Astrocyte (in vitro differentiated cells and primary cell): ENCODE data around the gene PLEKHF1. TPM values are rescaled to one million over a fixed set of nuclear protein-coding genes. Genes with fewer than 3 reads are reported as not detected.

Experiments used
- DNase-seq: peaks from one replicate; pipeline ENCODE4 v3.0.0-alpha.2; 2010; ENCODE audit warnings: low read depth
- FAIRE-seq: peaks from 2 replicates; lab custom pipeline; 2011; peaks lifted over from hg19 to GRCh38; lab: Jason Lieb, UNC
- H2AFZ ChIP-seq: 2 replicates; pipeline ENCODE4 v1.6.0; 2012; ENCODE audit warnings: low read depth, low read length, inconsistent platforms
- H3K27ac ChIP-seq: 2 replicates; pipeline ENCODE4 v1.5.1; 2011; ENCODE audit warnings: low read depth, low read length, inconsistent platforms
- H3K27me3 ChIP-seq: 2 replicates; pipeline ENCODE4 v1.6.0; 2011; ENCODE audit warnings: low read length, inconsistent platforms; ENCODE audit not compliant: insufficient read depth
- H3K36me3 ChIP-seq: 2 replicates; pipeline ENCODE4 v1.5.1; 2011; ENCODE audit warnings: low read length, inconsistent platforms; ENCODE audit not compliant: insufficient read depth
- H3K4me1 ChIP-seq: 2 replicates; pipeline ENCODE4 v1.5.1; 2011; ENCODE audit warnings: low read length, inconsistent platforms; ENCODE audit not compliant: insufficient read depth
- H3K4me2 ChIP-seq: 2 replicates; pipeline ENCODE4 v1.6.0; 2012; ENCODE audit warnings: low read length, inconsistent platforms
- H3K4me3 ChIP-seq: 2 replicates; pipeline ENCODE4 v1.5.1; 2011; ENCODE audit warnings: low read depth, mild to moderate bottlenecking, low read length, inconsistent platforms; ENCODE audit not compliant: insufficient read depth
- H3K79me2 ChIP-seq: 2 replicates; pipeline ENCODE4 v1.6.0; 2012; ENCODE audit warnings: mild to moderate bottlenecking, low read length, inconsistent platforms; ENCODE audit not compliant: insufficient read depth
- H3K9ac ChIP-seq: 2 replicates; pipeline ENCODE4 v1.6.0; 2012; ENCODE audit warnings: mild to moderate bottlenecking, low read length, inconsistent platforms
- H3K9me3 ChIP-seq: 2 replicates; pipeline ENCODE4 v1.5.1; 2012; ENCODE audit warnings: low read depth, mild to moderate bottlenecking, low read length, inconsistent platforms; ENCODE audit not compliant: insufficient read depth
- H4K20me1 ChIP-seq: 2 replicates; pipeline ENCODE4 v1.6.0; 2012; ENCODE audit warnings: low read length, inconsistent platforms; ENCODE audit not compliant: insufficient read depth
- H3K27ac Mint-ChIP-seq: one replicate; pipeline ENCODE4 v1.8.0; 2021; ENCODE audit warnings: mild to moderate bottlenecking, mixed read lengths; ENCODE audit not compliant: unreplicated experiment
- H3K27me3 Mint-ChIP-seq: one replicate; pipeline ENCODE4 v1.8.0; 2021; ENCODE audit warnings: low read depth, mixed read lengths; ENCODE audit not compliant: unreplicated experiment
- H3K36me3 Mint-ChIP-seq: one replicate; pipeline ENCODE4 v1.8.0; 2021; ENCODE audit warnings: low read depth, mixed read lengths; ENCODE audit not compliant: unreplicated experiment
- H3K4me1 Mint-ChIP-seq: one replicate; pipeline ENCODE4 v1.8.0; 2021; ENCODE audit warnings: low read depth, mixed read lengths; ENCODE audit not compliant: unreplicated experiment
- H3K4me3 Mint-ChIP-seq: one replicate; pipeline ENCODE4 v1.8.0; 2021; ENCODE audit warnings: mild to moderate bottlenecking, moderate library complexity, mixed read lengths; ENCODE audit not compliant: unreplicated experiment
- H3K9me3 Mint-ChIP-seq: one replicate; pipeline ENCODE4 v1.8.0; 2021; ENCODE audit warnings: mild to moderate bottlenecking, mixed read lengths; ENCODE audit not compliant: unreplicated experiment
- CTCF ChIP-seq: IDR thresholded peaks from 2 replicates; pipeline ENCODE4 v1.5.1; 2011; ENCODE audit warnings: low read depth, mild to moderate bottlenecking, inconsistent platforms, low read length, moderate library complexity; ENCODE audit not compliant: insufficient read depth
- EZH2 ChIP-seq: IDR thresholded peaks from 2 replicates; pipeline ENCODE4 v1.6.1; 2012; ENCODE audit warnings: mild to moderate bottlenecking, low read length, inconsistent platforms; ENCODE audit not compliant: insufficient read depth
- total RNA-seq: library from RNA; stranded (reverse); gene quantifications from 2 replicates; pipeline ENCODE4 v1.2.1, GENCODE V29; 2021

Gene PLEKHF1
- total RNA-seq, 1 donor from 2014 or later: 13.1 TPM

GRCh38 chr19:29696565-29696846 is 31.2 kb downstream of the PLEKHF1 start:
- Histone ChIP-seq H3K27me3 (no peaks in the 10 kb centered on the region), H3K9me3 (no peaks in the 10 kb centered on the region), H3K4me3 (no peak overlapping the region), H2AFZ (no peak overlapping the region), H3K4me1 (no peaks in the 10 kb centered on the region), H3K4me2 (no peak overlapping the region), H3K36me3 (no peaks in the 10 kb centered on the region), H3K9ac (no peak overlapping the region), H3K27ac (no peak overlapping the region), H3K79me2 (no peaks in the 10 kb centered on the region), H4K20me1 (peaks cover 28% of the 10 kb centered on the region)
- Mint-ChIP-seq H3K36me3 (no peaks in the 10 kb centered on the region), H3K27ac (no peak overlapping the region), H3K4me3 (no peak overlapping the region), H3K27me3 (no peaks in the 10 kb centered on the region), H3K9me3 (no peaks in the 10 kb centered on the region), H3K4me1 (no peaks in the 10 kb centered on the region)
- TF ChIP-seq CTCF: no peak
- no peak for TF ChIP-seq EZH2
- no peak for FAIRE-seq
- DNase-seq: no peak

- TF ChIP-seq EZH2 (no peak), CTCF (no peak)
- Histone ChIP-seq H3K27me3 (no peaks in the 10 kb centered on the region), H4K20me1 (peaks cover 28% of the 10 kb centered on the region), H3K27ac (no peak overlapping the region), H3K4me1 (no peaks in the 10 kb centered on the region), H3K79me2 (no peaks in the 10 kb centered on the region), H3K4me2 (no peak overlapping the region), H3K36me3 (no peaks in the 10 kb centered on the region), H3K9ac (no peak overlapping the region), H3K4me3 (no peak overlapping the region), H3K9me3 (no peaks in the 10 kb centered on the region), H2AFZ (no peak overlapping the region)
- FAIRE-seq (no peak), DNase-seq (no peak)
- H3K36me3 Mint-ChIP-seq: peaks cover 4% of the 10 kb centered on the region
- no peak overlapping the region for H3K27ac Mint-ChIP-seq
- H3K4me1 Mint-ChIP-seq: no peaks in the 10 kb centered on the region
- no peaks in the 10 kb centered on the region for H3K27me3 Mint-ChIP-seq
- H3K4me3 Mint-ChIP-seq: no peak overlapping the region
- no peaks in the 10 kb centered on the region for H3K9me3 Mint-ChIP-seq
Observed at GRCh38 chr19:29697523-29698261, 32.4 kb downstream of the PLEKHF1 start.

GRCh38 chr19:29699861-29700260 is 34.6 kb downstream of the PLEKHF1 start:
- no peaks in the 10 kb centered on the region for H3K27me3 ChIP-seq
- no peaks in the 10 kb centered on the region for H3K79me2 ChIP-seq
- no peak overlapping the region for H2AFZ ChIP-seq
- Mint-ChIP-seq H3K4me1 (peaks cover 1% of the 10 kb centered on the region), H3K4me3 (no peak overlapping the region), H3K27ac (no peak overlapping the region), H3K27me3 (no peaks in the 10 kb centered on the region), H3K36me3 (peaks cover 5% of the 10 kb centered on the region), H3K9me3 (no peaks in the 10 kb centered on the region)
- H3K9ac ChIP-seq: no peak overlapping the region
- H3K4me1 ChIP-seq: no peaks in the 10 kb centered on the region
- no peaks in the 10 kb centered on the region for H3K9me3 ChIP-seq
- FAIRE-seq (no peak), DNase-seq (no peak)
- H3K36me3 ChIP-seq: peaks cover 3% of the 10 kb centered on the region
- H4K20me1 ChIP-seq: peaks cover 31% of the 10 kb centered on the region
- TF ChIP-seq CTCF (no peak), EZH2 (no peak)
- H3K27ac ChIP-seq: no peak overlapping the region
- H3K4me2 ChIP-seq: no peak overlapping the region
- H3K4me3 ChIP-seq: no peak overlapping the region
